Kidney tubule cell (primary cell): ENCODE results near the gene KTN1.

ENCODE experiments used
- DNase-seq: peaks from one replicate; pipeline ENCODE4 v3.0.0-alpha.2; 2018; ENCODE audit warnings: low spot score

KTN1 gene

GRCh38 chr14:55713486-55713885 lies 133.5 kb downstream of the KTN1 start:
- no peak for DNase-seq

- DNase-seq: peak; percentile 47
Observed at GRCh38 chr14:55715889-55716288, 135.9 kb downstream of the KTN1 start.

GRCh38 chr14:55717621-55718020 lies 137.6 kb downstream of the KTN1 start:
- no peak for DNase-seq

- peak; percentile 46 for DNase-seq
Observed at GRCh38 chr14:55718551-55718950, 138.5 kb downstream of the KTN1 start.

- no peak for DNase-seq
Observed at GRCh38 chr14:55720796-55721195, 140.8 kb downstream of the KTN1 start.

- DNase-seq: peak; percentile 94
Observed at GRCh38 chr14:55721353-55721752, 141.3 kb downstream of the KTN1 start.

- no peak for DNase-seq
Observed at GRCh38 chr14:55722054-55722453, 142.0 kb downstream of the KTN1 start.

GRCh38 chr14:55724736-55725135 lies 144.7 kb downstream of the KTN1 start:
- no peak for DNase-seq

GRCh38 chr14:55730592-55731310 lies 150.7 kb downstream of the KTN1 start:
- DNase-seq: no peak

GRCh38 chr14:55731311-55731872 lies 151.4 kb downstream of the KTN1 start:
- DNase-seq: no peak

GRCh38 chr14:55731881-55732498 lies 152.0 kb downstream of the KTN1 start:
- DNase-seq: peak; percentile 19

GRCh38 chr14:55733599-55733998 lies 153.6 kb downstream of the KTN1 start:
- DNase-seq: no peak
